NCI-H1694 (cell line): Measurements from ENCODE around the gene UGCG.
"Not testable (repeated sequence)": the region's sequence is repeated elsewhere in the genome, so short reads cannot be mapped to it uniquely, and the experiment has no call there.

Experiments
- DNase-seq: peaks from one replicate; lab custom pipeline; 2025; lab: John Stamatoyannopoulos, UW

UGCG gene

DNA sequence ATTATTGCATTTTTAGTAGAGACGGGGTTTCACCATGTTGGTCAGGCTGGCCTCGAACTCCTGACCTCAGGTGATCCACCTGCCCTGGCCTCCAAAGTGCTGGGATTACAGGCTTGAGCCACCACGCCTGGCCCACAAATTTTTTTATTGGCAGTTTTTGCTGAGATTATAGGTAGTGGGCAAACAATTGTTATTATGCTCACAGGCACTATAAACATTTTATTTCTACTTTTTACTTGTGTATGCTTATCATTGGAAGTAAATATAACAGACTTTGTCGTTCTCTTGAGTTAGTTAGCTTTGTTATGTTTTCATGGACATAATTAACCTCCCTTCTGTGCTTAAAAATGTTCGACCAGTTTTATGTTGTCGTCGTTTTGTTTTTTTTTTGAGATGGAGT, 23.9 kb downstream of the UGCG start:
- no peak for DNase-seq

DNA sequence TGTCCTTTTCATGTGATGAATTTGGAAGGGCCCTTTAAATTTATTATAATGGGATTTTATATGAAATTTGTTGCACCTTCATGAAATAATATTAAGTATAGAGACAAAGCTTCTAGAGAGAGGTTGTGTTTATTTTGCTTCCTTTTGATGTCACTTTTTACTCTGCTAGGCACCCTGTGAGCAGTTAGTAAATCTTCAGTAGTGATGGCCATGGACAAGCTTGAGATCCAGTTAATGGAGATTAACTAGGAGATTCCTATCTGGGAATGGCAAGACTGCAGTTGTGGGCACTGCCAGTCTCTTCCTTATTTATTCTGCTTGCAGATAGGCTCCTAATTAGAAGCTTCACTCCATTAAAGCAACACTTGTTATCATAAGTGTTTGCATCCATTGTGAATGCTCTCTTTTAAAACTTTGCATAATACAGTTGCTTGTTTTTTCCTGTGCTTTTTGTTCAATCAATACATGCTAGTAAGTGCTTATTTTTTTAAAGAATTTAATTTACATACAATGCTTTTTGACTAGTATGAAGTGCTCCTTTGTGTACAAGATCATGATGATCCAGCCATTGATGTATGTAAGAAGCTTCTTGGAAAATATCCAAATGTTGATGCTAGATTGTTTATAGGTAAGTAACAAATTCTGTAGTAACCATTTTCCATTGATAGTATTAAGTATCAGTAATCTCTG, 25.9 kb downstream of the UGCG start:
- no peak for DNase-seq

DNA sequence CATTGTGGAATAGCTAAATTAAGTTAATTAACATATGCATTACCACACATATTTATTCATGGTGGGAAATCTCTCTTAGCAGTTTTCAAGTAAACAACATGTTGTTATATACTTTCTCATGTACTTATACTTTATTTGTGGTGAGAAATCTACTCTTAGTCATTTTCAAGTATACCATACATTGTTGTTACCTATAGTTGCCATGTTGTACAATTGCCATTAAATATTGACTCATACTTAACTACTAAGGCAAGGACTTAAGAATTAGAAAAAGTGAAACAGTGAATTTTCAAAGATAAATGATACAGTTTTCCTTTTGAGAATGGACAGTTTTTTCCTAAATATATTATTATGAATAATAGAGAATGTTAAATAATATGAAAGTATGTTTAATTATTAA, 27.7 kb downstream of the UGCG start:
- DNase-seq, result no peak

DNA sequence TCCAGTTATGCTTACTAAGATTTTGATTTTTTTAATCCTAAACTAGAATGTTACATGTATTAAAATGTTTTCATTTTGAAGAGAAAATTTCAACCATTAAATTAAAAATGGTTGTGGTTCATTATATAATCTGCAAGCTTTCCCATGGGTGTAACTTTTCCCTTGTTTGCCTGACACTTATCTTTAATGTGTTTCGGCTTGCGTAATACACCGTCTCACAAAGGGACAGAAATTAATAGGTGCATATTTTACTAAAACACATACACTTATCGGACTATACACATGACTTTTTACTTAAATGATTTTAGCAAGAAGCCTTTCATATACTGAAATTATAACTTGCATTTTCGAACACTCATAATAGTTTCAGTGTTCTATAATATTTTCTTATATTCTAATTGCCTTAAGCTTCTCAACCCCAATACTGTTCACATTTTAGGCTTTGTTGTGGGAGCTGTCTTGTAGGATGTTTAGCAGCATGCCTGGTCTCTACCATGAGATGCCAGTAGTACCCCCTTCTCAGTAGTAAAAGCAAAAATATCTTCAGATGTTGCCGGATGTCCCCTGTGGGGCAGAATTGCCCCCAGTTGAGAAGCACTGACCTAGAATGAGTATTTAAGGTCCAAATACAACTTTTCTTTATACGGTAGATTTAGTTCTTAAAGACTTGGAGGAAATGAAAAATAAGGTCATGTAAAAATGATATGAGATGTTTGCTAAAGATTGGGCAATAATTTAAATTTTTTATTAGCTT, 28.6 kb downstream of the UGCG start:
- no peak for DNase-seq

DNA sequence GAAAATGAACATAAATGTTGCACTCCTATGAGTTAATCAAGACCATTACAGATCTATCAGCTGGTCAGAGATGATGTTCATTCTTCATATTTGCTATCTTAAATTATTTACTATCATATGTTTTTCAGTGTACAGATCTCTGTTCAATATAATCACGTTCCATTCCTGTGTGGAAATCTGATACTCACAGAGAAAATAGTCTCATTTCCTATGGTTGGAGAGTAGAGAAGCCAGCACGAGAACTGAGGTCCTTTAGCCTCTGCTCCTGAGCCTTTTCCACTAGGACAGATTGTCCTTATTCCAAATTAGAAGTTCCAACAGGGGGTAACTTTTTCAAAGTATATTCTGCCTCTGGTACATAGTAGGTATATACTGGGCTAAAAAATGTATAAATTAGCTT, 29.2 kb downstream of the UGCG start:
- DNase-seq, result no peak

DNA sequence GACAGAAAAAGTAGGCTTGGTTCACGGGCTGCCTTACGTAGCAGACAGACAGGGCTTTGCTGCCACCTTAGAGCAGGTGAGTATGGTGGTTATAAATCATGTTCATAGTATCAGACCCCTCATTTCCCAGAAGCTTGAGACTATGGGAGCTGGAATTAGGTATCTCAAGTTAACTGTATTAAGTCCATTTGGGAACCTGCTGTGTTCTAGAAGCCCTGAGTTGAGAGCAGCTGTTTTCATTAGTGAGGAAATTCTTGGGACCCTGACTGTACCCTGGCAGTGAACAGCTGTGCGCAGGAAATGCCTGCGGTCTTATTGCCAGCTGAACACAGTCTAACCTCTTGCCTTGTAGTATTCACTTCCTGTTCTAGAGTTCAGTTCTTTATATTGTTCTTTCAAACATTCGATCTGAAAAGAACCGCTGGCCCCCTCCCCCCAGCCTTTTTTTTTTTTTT, 29.8 kb downstream of the UGCG start:
- no peak for DNase-seq

DNA sequence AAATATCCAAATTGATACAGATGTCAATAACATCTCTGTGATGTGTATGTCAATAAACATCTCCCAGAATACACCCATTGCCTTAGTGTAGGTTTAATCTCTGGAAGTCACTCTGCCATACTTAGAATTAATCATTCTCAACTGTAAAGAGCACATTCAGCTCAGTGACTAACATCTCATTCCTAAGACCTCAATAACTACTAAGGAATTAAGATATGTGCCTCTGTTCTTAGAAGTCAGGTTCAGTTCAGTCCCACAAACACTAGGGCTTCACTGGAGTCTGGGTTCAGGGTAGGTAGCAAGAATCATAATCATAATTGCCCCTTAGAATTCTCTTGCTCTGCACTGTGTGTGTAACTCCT, 31.7 kb downstream of the UGCG start:
- DNase-seq, result no peak

DNA sequence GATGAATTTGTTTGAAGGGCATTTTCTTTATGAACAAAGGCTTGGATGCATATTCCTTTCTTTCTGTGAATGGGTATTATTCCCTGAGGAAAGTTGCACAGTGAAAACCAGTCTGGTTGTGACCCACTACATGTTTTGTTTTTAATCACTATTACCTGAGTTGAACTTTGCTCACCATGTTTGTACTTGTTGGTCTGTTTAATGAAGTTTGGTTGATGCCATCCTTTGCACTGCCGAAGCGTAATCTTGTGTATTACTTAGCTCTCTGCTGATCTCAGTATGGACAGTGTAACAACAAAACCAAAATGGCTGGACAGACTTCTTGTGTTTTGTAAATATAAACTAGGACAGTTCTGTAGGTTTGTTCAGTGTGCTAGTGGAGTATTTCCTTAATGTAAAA, 38.1 kb downstream of the UGCG start:
- DNase-seq, result no peak

DNA sequence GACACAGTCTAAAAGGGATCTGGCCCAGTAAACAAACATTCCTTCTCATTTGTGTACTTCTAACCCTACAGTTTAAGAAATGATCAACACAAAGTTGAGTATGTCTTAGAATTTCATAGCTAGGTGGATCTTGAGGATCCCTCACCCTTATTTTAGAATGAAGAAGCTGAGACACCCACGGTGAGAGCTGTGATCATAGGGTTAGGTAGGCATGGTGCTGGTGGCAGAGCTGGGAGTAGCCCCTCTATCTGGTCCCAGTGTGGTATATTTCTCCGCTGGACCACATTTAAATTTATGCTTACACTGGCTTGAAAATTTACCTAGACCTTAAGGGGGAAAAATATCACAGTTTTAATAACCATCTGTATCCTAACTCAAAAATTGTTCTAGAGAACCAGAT, 39.8 kb downstream of the UGCG start:
- DNase-seq, result no peak

DNA sequence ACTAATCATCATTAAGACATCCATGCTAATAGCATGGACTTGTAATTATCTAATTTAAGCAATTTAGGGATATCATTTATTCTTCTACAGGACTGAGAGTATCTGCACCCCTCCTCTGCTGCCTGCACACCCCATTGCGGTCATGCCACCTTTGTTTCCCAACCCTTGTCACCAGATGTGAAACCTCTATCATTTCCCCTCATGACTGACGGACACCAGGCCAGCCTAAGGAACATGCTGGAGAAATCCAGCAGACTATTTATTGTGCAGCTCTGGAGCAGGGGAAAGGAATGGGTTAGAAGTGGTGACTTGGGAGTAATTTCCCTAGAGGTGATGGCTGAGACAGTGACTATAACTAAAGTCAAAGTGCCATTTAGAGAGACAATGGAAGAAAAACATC, 40.7 kb downstream of the UGCG start:
- DNase-seq, result no peak

DNA sequence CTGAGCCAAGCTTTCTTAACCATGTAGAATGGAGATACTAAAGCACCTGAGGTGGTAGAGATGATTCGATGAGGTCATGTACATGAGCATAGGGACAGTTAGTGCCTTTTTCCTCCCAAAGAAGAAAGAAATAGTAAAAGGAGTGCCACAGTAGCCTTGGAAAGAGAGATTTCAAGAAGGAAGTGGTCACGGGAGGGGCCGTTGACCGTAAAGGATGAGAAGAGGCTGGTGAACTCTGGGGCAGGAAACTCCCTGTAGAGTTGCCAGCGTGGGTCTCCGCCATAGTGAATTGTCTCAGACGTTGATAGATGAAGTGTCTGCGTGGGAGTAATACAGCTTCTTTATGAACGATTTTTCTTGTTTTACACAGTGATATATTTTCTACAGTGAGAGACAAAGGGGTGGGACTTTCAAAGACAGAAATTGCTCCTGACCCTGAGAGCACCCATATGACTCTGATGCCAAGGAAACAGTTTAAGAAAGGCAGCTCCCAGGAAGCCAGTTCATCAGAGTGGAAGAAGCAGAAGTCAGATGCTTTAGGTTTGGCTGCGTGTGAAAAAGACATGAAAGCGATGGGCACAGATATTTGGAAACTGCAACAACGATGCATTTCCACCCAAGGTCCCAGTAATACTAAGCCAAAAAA, 41.3 kb downstream of the UGCG start:
- no peak for DNase-seq

DNA sequence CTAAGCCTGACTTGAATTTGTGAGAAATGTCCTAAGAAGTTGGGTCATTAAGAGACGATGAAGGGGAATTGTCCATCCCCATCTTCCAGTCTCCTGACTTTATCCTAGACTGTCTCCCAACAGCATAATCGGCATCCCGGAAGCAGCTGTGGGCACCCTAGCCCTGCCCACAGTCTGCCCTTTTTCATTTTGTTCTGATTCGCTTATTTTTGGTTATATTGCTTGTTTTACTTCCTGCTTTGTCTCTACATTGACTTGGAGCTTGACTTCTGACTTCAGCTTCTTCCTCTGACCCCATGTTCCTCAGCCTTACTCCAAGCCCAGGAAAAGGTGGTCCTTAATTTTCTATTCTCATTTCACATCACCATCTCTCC, 41.8 kb downstream of the UGCG start:
- no peak for DNase-seq

DNA sequence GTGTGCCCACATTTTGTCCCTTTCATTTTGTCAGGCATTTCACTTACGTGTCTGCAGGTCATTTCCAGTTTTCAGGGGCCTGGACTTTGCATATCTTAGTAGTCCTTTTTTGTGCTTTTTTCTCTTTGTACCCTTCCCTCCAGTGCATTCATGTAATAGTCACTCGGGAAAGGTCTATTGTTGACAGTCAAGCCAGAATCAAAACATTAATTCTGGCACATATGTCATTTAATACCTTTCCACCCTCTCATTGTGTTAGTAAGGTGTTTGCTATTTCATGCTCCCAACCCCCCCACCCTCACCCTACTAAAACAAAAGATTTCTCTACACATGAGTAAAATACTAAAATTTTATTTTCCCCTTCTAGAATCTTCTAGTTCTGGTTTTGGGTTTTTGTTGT, 42.7 kb downstream of the UGCG start:
- no peak for DNase-seq

DNA sequence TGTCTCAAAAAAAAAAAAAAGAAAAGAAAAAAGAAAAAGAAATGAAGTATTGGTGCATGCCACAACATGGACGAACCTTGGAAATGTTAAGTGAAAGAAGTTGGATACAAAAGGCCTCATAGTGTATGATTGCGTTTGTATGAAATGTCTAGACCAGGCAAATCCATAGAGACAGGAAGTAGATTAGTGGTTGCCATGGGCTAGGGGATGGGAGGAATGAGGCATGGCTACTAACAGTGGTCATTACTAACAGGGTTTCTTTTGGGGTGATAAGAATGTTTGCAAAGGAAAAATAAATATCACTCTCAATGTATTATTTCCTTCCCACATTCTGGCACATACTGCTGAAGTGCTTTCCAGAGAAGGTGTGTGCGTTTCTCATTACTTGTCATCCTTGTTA, 44.1 kb downstream of the UGCG start:
- no peak for DNase-seq

DNA sequence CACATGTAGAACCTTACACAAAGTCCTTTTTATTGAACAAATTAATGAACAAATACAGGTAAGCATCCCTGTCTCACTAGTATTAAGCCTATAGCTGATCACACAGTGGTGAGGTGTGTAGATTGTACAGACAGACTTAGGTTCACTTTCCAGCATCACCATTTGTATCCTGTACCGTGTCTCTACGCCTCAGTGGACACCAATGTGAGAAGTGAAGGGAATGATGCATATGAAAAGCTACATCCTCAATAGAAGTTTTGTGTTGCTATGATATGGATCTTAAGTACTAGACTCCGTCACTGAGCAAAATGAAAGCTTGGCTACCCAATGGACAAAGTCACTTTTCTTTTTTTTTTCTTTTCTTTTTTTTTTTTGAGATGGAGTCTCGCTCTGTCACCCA, 46.6 kb downstream of the UGCG start:
- DNase-seq, result no peak

DNA sequence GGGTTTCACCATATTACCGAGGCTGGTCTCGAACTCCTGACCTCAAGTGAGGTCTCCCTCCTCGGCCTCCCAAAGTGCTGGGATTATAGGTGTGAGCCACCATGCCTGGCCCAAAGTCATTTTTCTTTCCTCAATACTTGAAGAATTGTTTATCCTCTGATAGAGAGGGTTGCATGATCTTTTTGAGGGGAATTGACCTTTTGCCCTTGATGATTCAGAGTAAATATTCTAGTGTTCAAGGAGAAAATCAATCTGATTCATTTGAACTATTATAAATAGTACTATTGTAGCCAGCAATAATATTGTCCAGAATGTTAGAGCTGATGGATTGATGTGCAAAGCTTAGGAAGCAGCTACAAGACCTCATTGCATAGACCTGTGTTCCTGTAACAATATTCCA, 47.1 kb downstream of the UGCG start:
- no peak for DNase-seq

DNA sequence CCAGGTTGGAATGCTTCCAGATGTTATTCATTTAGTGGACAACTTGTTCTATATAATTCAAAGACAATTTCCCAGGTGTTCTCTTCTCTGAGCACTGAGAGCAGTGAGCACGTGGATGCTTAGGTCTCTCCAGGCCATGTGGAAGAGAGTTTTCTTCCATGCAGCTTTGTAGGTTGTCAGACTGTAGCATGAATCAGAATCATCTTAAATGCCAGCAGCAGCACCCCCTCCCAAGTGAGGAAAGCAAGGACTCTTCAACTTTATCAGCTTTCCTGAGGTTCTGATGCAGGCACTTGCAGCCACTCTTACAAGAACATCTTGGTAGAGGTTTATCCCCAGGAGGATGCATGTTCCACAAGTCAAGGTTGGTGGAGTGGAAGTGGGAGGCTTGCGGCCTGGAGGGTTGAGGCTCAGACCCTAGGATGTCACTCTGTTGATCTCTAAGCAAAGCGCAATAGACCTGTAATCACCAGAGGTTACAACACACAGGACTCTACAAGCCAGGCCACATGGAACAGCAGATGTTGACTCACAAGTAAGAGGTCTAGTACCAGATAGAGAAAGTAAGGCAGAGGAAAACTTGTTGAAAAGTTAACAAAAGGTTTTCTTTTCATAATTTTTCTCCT, 47.7 kb downstream of the UGCG start:
- no peak for DNase-seq

DNA sequence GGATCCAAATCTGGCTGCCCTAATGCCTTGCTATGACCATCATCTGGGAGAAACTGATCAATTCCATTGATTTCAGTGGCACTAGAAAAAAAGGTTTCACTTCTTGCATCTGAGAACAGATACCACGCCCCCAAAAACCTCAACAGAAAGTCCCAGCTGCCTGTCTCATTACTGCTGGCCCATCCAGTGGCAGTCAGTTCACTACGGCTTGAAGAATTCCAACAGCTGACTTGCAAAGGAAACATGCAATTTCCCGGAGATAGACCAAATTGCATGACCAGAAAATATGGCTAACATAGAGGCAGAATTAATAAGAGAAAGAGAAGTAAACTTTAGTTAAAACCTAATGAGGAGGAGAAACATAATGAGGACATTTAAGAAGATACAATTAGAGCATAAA, 48.6 kb downstream of the UGCG start:
- DNase-seq, result no peak

DNA sequence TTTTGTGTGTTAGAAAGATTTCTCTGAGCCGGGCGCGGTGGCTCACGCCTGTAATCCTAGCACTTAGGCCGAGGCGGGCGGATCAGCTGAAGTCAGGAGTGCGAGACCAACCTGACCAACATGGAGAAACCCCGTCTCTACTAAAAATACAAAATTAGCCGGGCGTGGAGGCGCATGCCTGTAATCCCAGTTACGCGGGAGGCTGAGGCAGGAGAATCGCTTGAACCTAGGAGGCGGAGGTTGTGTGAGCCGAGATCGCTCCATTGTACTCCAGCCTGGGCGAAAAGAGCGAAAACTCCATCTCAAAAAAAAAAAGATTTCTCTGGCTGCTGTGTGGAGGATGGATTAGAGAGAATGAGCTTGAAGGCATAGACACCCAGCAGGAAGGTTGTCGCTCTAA, 51.5 kb downstream of the UGCG start:
- not testable (repeated sequence) for DNase-seq

DNA sequence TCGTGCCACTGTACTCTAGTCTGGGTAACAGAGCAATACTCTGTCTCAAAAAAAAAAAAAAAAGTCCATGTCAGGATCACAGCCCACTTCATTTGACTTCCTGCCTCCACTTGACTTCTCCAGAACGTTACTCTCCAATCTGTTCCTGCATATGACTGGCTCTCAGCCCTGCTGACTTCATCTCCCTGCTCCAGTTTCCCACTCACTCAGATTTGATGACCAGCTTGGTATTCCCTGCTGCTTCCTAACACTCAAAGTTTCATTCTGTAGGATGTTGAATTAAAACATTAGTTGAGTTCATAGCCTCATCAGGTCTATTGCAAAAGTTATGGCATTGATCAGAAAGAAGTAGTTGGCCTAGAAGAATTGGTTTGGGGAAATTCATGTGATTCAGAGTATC, 52.3 kb downstream of the UGCG start:
- DNase-seq, result no peak

DNA sequence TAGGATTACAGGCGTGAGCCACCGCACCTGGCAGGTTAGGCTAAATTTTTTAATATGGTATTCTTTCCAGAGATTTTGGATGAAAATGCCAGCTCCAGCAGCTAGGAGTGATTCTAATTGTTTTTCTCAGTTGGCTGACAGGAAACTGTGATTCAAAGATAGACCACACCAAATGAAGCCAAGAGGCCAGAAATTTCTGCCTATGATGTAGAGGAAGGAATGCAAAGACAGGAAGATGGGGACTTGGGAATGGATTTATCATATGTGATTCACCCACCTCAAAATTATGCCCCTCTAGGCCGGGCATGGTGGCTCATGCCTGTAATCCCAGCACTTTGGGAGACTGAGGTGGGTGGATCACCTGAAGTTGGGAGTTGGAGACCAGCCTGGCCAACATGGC, 53.3 kb downstream of the UGCG start:
- no peak for DNase-seq

DNA sequence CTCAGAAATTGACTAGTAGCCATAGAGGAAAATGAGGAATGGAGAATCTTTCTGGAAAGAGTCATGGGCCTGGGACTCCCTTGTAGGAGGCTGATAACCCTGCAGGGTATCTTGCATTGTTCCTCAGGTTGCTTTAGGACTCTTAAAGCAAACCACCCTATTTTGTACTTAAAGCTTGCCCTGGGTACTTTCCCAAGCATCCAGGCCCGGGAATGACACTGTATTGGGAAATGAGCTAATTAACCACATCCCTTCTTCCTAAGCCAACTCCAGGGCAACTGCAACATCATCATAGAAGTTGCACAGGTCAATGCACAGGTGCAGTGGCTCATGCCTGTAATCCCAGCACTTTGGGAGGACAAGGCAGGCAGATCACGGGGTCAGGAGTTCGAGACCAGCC, 55.9 kb downstream of the UGCG start:
- no peak for DNase-seq

DNA sequence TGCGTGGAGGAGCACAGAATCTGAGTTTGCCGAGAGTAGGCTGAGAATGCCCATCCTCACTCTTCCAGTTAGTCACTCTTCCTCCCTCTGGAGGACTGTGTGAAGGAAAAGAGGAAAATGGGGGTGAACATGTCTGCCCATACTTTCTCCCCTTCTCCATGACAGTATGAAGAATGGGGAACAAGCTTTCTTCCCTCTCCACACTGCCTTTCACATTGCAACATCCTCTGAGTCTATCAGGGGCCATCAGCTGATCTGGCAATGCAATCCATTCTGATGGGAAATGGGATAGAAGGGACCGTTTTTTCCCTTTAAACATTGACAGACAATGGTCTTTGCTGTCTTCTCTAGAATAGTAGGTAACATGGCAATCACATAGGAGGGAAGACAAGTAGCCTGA, 56.8 kb downstream of the UGCG start:
- DNase-seq, result no peak
